ENCODE measurements around the gene DPP6. TPM values are rescaled to one million over a fixed set of nuclear protein-coding genes. Genes with fewer than 3 reads are reported as not detected.

The DPP6 gene
- total RNA-seq, 1 experiment from 2014 or later: not detected

DNA sequence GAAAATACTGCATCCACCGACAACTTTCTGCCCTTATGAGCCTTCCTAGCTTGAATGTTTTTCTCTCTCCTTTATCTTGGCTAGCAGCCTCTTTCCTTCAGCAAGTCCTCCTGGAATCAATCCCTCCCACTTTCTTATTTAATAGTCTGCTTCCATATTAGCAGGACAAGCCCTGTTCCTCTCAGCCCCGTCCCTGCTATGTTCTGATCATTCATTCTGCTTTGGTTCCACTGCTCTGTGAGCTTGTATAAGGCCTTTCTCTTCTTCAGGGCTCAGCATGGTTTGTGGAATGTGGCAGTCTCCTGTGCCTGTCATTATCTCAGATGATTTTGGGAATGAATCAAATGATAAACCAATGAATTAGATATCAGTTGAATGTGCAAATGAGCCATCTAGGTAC is 420.1 kb downstream of the DPP6 start:
- no peaks in the 10 kb centered on the region for H3K9me3 ChIP-seq
- no peak for DNase-seq
- ChIA-PET POLR2A (no interaction called here), CTCF (no interaction called here)
- no peaks in the 10 kb centered on the region for H3K27me3 ChIP-seq (replicated peaks; ENCODE audit: control insufficient read depth, insufficient read depth, low read length)
- H3K27me3 Mint-ChIP-seq (ENCODE audit: insufficient read depth, unreplicated experiment): no peaks in the 10 kb centered on the region
- TF ChIP-seq, protein P1, sequence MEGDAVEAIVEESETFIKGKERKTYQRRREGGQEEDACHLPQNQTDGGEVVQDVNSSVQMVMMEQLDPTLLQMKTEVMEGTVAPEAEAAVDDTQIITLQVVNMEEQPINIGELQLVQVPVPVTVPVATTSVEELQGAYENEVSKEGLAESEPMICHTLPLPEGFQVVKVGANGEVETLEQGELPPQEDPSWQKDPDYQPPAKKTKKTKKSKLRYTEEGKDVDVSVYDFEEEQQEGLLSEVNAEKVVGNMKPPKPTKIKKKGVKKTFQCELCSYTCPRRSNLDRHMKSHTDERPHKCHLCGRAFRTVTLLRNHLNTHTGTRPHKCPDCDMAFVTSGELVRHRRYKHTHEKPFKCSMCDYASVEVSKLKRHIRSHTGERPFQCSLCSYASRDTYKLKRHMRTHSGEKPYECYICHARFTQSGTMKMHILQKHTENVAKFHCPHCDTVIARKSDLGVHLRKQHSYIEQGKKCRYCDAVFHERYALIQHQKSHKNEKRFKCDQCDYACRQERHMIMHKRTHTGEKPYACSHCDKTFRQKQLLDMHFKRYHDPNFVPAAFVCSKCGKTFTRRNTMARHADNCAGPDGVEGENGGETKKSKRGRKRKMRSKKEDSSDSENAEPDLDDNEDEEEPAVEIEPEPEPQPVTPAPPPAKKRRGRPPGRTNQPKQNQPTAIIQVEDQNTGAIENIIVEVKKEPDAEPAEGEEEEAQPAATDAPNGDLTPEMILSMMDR (IDR thresholded peaks at IDR 0.05; ENCODE audit: insufficient read depth in 1 of 2, low read depth in 1 of 2, low read length in 1 of 2, severe bottlenecking in 1 of 2, unreplicated experiment in 1 of 2): no peak
- H3K36me3 ChIP-seq (ENCODE audit: control insufficient read depth, insufficient read depth, low read length): no peaks in the 10 kb centered on the region
- no peaks in the 10 kb centered on the region for H3K4me1 Mint-ChIP-seq (ENCODE audit: low read depth, unreplicated experiment)
- intact Hi-C loops (cut with micrococcal nuclease; ENCODE audit: unreplicated experiment): no loop called here
- no peaks in the 10 kb centered on the region for H3K4me1 ChIP-seq
- H3K4me3 ChIP-seq (ENCODE audit: low read depth, low read length): no peak overlapping the region
- H3K27ac Mint-ChIP-seq (ENCODE audit: unreplicated experiment): no peak overlapping the region
- H3K4me3 Mint-ChIP-seq (ENCODE audit: unreplicated experiment): no peak overlapping the region
- H3K36me3 Mint-ChIP-seq (ENCODE audit: insufficient read depth, unreplicated experiment): no peaks in the 10 kb centered on the region
- H3K9me3 Mint-ChIP-seq (ENCODE audit: unreplicated experiment): no peaks in the 10 kb centered on the region
- no TSS peak for BruUV-seq (replicated peaks)

DNA sequence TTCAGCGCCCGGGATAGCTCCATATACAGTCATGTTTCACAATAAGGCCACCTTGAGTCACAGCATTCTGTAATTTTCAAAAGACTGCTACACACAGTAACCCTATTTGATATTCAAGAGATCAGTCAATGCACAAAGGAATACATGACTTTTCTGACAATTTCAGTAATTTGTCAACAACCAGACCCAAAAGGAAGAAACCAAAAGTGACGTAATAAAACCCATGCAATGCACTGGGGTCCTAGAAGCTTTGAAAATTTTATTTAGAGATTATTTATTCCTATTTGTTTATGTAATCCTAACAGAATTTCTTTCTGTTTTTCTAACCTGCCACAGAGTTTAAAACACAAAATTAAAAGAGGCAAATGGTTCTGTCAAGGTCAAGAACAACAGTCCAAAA is 421.2 kb downstream of the DPP6 start:
- no peaks in the 10 kb centered on the region for H3K27me3 ChIP-seq (replicated peaks; ENCODE audit: control insufficient read depth, insufficient read depth, low read length)
- Mint-ChIP-seq H3K36me3 (ENCODE audit: insufficient read depth, unreplicated experiment) (no peaks in the 10 kb centered on the region), H3K9me3 (ENCODE audit: unreplicated experiment) (no peaks in the 10 kb centered on the region), H3K4me1 (ENCODE audit: low read depth, unreplicated experiment) (no peaks in the 10 kb centered on the region), H3K27me3 (ENCODE audit: insufficient read depth, unreplicated experiment) (no peaks in the 10 kb centered on the region), H3K4me3 (ENCODE audit: unreplicated experiment) (no peak overlapping the region), H3K27ac (ENCODE audit: unreplicated experiment) (no peak overlapping the region)
- no peaks in the 10 kb centered on the region for H3K9me3 ChIP-seq
- intact Hi-C loops (cut with micrococcal nuclease; ENCODE audit: unreplicated experiment): no loop called here
- TF ChIP-seq, protein P1 (IDR thresholded peaks at IDR 0.05; ENCODE audit: insufficient read depth in 1 of 2, low read depth in 1 of 2, low read length in 1 of 2, severe bottlenecking in 1 of 2, unreplicated experiment in 1 of 2): no peak
- DNase-seq: no peak
- ChIA-PET POLR2A (no interaction called here), CTCF (no interaction called here)
- H3K4me1 ChIP-seq: no peaks in the 10 kb centered on the region
- no peak overlapping the region for H3K4me3 ChIP-seq (ENCODE audit: low read depth, low read length)
- no peaks in the 10 kb centered on the region for H3K36me3 ChIP-seq (ENCODE audit: control insufficient read depth, insufficient read depth, low read length)
- BruUV-seq (replicated peaks): no TSS peak

DNA sequence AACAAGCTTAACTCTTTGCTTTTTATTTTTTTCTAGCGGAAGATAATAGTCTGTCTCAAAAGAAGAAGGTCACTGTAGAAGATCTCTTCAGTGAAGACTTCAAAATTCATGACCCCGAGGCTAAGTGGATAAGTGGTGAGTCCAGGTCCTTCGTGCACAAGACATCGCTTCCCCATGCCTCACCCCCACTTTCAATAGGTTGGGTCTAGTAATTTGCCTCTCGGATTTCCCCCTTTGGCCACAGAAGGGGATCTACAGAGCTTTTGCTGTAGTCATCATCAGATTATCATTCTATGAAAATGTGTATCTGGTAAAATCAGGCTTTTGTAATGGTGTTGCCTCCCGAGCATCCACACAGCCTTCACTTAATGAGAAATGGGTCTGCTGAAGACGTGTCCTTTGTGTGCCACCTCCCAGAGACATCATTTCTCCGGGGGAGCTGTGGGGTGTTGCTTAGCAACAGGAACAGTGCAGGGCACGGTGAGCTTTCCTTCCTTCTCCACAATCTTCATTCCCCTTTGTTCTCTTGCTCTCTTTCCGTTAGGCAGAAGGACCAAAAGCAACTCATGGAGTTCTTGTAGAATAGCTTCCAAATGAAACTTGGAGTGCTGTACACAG is 422.8 kb downstream of the DPP6 start:
- intact Hi-C loops (cut with micrococcal nuclease; ENCODE audit: unreplicated experiment): no loop called here
- no peak overlapping the region for H3K4me3 Mint-ChIP-seq (ENCODE audit: unreplicated experiment)
- BruUV-seq (replicated peaks): no TSS peak
- DNase-seq: no peak
- Histone ChIP-seq H3K9me3 (no peaks in the 10 kb centered on the region), H3K4me1 (no peaks in the 10 kb centered on the region), H3K27me3 (replicated peaks; ENCODE audit: control insufficient read depth, insufficient read depth, low read length) (no peaks in the 10 kb centered on the region), H3K36me3 (ENCODE audit: control insufficient read depth, insufficient read depth, low read length) (no peaks in the 10 kb centered on the region), H3K4me3 (ENCODE audit: low read depth, low read length) (no peak overlapping the region)
- TF ChIP-seq, protein P1 (IDR thresholded peaks at IDR 0.05; ENCODE audit: insufficient read depth in 1 of 2, low read depth in 1 of 2, low read length in 1 of 2, severe bottlenecking in 1 of 2, unreplicated experiment in 1 of 2): no peak
- no peaks in the 10 kb centered on the region for H3K4me1 Mint-ChIP-seq (ENCODE audit: low read depth, unreplicated experiment)
- no peaks in the 10 kb centered on the region for H3K27me3 Mint-ChIP-seq (ENCODE audit: insufficient read depth, unreplicated experiment)
- ChIA-PET POLR2A (no interaction called here), CTCF (no interaction called here)
- H3K9me3 Mint-ChIP-seq (ENCODE audit: unreplicated experiment): no peaks in the 10 kb centered on the region
- H3K27ac Mint-ChIP-seq (ENCODE audit: unreplicated experiment): no peak overlapping the region
- no peaks in the 10 kb centered on the region for H3K36me3 Mint-ChIP-seq (ENCODE audit: insufficient read depth, unreplicated experiment)

All from Caco-2 (cell line).